GM21576 (cell line): Measurements from ENCODE around the gene CRB1.
"Not testable (repeated sequence)": the region's sequence is repeated elsewhere in the genome, so short reads cannot be mapped to it uniquely, and the experiment has no call there.

Experiments
- ATAC-seq: cut with Tn5 transposase; IDR thresholded peaks from one replicate; pipeline ENCODE4 v1.9.1; 2021; ENCODE audit warnings: mild to moderate bottlenecking, moderate library complexity; ENCODE audit not compliant: unreplicated experiment

The CRB1 gene

DNA sequence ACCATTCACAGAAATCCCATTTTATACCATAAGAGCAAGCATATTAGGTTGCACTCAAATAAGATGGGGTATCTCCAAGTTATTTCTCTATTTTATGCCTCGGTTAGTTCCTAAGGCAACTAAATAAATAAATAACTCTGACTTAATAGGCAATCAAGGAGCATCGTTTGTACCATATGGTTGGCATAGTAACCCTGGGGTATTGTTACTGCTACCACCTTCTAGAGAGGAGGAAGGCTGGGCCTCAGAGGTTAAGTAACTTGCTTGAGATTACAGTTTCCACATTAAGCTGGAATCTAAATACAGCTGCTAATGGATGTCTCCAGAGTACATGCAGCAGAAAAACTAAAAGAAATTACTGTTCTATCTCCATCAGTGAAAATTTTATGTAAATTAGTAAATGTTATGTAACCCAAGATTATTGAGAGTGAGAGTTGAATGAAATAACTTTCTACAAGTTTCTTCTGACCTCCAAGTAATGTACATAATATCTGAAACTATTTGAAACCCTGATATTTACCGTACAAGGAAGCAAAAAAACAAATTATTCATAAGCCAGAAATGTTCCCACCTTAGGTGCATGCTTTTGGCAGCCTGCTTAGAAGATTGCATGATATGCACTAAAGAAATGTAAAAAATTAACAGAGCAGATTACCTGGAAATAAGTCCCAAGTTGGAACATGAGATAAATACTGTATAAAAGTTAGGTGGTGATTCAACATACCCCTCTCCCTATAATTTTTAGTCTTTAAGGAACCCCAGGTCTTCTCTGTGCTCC is 127.0 kb downstream of the CRB1 start:
- no peak for ATAC-seq

DNA sequence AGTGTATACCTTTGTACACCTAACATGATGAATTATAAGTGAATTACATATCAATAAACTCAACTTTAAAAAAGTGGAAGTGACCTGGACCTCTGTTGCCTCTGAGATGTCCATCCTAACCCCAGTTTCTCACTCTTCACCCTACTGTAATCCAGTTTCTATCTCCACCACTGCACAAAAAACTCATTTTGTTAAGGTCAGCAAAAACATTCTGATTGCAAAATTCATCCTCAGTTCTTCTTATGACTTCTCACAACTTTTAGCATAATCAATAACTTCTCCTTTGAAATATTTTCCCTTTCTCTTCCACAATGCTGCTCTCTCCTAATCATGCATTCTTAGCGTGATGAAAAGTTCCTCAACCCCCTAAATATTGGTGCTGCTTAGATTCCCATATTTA is 129.8 kb downstream of the CRB1 start:
- ATAC-seq = no peak

DNA sequence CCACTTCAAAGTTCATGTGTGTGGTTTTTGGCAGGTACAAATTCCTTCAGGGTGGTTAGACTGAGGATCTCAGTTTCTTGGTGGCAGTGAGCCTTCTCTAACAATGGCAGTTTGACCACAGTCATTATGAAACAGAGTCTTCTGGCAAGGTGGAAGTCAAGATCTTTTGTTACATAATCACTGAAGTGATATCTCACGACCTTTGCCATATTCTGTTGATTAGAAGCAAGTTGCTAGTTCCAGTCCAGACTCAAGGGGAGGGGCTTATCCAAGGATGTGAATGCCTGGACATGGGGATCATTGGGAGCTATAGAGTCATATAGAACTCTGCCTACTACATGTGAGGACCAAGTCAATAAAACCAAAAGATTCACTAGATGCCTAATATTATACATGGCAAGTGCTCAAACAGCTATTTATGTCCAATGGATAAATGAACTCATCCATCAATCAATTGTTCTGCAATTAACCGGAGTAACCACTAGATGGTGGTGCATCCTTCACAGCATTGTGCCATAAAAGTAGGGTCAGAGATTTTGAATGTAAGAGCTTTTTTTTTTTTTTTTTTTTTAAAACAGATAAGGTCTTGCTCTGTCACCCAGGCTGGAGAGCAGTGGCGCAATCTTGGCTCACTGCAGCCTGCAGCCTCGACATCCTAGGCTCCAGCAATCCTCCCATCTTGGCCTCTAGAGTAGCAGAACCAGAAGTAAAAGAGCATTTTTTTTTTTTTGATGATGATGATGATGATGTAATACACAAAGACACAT is 131.9 kb downstream of the CRB1 start:
- ATAC-seq = peak; percentile 82

DNA sequence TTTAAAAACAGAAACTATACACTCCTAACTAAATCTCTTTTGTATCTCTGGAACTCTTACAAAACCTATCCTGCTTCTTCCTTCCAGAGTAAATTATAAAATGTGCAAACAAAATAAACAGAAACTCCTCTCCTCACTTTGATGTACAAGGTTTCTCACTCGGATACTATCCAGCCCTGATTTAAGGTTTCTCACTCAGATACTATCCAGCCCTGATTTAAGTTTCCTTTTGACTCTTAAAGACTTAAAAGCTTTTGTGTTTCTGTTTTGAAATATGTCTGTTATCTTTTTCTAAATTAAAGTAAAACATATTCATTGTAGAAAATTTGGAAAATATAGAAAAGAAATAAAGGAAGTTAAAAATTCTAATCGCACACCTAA is 132.5 kb downstream of the CRB1 start:
- ATAC-seq = no peak

DNA sequence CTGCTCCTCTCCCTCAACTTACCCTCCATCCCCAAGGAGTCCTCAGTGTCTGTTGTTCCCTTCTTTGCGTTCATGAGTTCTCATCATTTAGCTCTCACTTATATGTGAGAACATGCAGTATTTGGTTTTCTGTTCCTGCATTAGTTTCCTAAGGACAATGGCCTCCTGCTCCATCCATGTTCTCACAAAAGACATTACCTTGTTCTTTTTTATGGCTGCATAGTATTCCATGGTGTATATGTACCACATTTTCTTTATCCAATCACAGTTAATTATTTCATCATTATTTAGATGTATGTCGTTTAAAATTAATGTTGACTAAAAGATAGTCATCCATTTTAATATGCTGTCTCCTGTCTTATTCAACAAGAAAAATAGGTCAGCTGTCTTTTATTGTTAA is 134.1 kb downstream of the CRB1 start:
- ATAC-seq = no peak

DNA sequence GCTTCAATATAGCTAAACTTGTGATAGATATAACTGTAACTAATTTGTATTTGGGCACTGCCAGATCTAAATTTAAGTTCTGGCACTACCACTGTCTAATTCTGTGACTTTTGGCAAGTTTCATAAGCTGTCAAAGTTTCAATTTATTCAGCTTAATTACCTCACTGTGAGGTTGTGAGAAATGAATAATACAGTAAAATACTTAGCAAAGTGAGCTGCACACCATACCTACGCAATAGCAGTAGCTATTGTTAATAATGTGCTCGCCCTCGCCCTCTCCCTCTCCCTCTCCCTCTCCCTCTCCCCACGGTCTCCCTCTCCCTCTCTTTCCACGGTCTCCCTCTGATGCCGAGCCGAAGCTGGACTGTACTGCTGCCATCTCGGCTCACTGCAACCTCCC is 136.7 kb downstream of the CRB1 start:
- ATAC-seq = not testable (repeated sequence)

DNA sequence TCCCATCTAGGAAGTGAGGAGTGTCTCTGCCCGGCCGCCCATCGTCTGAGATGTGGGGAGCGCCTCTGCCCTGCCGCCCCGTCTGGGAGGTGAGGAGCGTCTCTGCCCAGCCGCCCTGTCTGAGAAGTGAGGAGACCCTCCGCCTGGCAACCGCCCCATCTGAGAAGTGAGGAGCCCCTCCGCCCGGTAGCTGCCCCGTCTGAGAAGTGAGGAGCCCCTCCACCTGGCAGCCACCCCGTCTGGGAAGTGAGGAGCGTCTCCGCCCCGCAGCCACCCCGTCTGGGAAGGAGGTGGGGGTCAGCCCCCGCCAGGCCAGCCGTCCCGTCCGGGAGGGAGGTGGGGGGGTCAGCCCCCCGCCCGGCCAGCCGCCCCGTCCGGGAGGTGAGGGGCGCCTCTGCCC is 137.6 kb downstream of the CRB1 start:
- ATAC-seq = not testable (repeated sequence)

DNA sequence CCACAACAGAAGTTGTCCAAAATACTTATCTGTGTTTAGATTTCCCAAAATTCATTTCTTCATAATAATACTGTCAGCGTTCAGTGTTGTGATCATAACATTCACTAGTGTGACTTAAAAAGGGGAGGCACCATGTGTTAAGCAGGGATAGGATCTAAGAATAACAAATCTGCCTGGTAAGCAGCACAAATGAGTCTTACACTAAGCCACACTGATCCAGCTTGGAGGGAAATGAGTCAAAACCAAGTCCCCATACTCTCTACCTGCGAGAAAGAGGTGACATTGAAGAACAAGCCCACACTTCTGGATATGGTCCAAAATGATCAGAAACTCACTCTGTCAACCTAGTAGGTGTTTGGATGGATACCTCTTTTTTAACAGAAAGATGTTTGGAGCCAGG is 145.5 kb downstream of the CRB1 start:
- ATAC-seq = no peak

DNA sequence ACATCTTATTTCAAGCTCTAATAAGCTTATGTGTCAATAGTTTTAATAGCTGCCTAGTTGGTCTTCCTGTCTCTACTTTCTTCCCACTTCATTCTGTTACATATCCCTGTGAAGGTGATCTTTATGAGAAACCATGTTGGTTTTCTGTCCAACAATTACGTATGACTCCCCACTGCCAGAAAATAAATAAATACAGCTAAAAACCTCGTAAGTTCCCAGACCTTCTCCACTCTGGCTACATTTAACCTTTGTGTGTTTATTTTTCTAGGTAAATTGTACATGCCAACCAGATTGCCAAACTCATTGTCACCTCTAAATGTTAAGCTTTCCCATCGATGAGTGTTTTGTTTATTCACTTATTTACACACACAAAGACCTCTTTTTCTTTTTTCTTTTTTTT is 147.2 kb downstream of the CRB1 start:
- no peak for ATAC-seq

DNA sequence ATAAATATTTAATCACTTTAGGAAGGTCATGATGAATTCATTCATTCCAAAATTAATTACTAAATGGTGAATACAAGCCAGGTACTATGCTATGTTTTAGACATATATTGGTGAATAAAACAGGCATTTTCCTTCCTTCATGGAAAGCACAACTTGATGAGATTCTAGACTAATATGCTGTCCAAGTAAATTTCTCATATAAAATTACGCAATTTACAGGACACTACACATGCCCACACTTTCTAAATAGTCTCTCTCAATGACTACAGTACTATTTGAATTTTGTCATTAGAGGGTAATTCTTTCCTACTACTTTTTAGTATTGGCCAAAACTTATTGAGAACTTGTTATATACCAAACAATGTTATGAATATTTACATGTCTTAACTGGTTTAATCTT is 150.6 kb downstream of the CRB1 start:
- ATAC-seq = no peak

DNA sequence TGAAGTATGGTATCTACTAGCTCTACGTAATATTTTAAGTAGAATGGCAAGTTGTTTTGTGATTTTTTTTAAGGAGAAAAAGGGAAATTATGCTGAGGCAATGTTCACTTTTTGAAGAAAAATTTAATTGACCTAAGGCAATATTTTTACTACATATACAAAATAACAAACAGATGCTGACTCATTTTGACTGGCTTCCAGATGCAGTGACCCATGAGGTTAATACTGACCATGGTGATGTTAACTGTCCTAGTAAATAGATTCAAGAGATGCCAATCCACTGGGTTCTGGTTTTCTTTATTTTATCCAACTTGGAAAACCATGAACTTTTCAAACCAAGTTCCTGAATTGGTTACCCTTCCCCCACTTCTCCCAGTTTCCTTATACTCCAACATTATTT is 154.9 kb downstream of the CRB1 start:
- ATAC-seq = no peak

DNA sequence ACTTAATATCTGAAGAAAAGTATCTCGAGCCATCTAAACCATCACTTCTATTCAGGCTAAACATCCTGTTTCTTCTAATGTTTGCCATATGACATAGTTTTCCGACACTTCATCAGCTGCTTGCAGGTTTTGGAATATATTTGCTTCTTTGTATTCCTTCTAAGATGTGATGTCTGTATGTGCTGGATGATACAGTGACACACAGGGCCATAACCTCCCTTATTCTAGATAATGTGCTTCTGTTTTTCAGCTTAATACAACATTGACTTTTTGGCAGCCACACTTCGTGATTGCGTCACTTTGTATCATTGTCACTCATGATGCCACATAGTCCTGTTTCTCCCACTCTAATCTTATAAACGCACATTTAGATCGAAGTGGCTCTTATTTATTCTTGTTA is 156.3 kb downstream of the CRB1 start:
- no peak for ATAC-seq

DNA sequence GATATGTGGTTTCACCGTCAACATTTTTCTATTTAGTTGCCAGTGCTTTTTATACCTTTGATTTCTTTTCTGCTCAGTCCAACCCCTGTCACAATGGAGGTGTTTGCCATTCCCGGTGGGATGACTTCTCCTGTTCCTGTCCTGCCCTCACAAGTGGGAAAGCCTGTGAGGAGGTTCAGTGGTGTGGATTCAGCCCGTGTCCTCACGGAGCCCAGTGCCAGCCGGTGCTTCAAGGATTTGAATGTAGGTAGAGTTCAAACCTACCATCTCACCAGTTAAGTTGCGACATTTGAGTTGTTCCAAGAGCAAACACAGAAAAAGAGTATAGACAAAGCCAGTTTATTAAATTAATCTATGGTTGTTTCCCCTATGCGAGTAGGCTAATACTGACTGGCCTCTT is 161.3 kb downstream of the CRB1 start:
- ATAC-seq = no peak

DNA sequence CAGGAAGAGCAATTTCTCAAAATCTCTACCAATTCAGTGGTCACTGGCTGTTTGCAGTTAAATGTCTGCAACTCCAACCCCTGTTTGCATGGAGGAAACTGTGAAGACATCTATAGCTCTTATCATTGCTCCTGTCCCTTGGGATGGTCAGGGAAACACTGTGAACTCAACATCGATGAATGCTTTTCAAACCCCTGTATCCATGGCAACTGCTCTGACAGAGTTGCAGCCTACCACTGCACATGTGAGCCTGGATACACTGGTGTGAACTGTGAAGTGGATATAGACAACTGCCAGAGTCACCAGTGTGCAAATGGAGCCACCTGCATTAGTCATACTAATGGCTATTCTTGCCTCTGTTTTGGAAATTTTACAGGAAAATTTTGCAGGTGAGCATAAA is 167.2 kb downstream of the CRB1 start:
- ATAC-seq = no peak

DNA sequence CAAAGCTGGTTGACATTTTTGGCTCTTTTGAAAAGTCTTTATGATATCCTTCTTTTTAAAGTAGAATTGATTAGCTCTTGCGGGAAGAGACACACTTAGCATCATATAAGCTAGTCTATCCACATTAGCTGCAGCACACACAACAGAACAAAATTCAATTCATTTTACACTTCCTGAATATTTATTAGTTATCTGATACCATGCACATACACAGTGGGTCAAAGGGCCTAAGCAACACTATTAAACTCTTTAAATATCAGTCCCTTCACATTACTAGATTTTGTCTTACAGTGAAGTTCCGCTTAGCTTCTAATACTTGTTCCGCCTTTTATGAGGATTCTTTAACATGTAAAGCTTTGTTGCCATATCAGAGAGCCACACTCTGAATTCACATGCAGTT is 169.5 kb downstream of the CRB1 start:
- no peak for ATAC-seq

DNA sequence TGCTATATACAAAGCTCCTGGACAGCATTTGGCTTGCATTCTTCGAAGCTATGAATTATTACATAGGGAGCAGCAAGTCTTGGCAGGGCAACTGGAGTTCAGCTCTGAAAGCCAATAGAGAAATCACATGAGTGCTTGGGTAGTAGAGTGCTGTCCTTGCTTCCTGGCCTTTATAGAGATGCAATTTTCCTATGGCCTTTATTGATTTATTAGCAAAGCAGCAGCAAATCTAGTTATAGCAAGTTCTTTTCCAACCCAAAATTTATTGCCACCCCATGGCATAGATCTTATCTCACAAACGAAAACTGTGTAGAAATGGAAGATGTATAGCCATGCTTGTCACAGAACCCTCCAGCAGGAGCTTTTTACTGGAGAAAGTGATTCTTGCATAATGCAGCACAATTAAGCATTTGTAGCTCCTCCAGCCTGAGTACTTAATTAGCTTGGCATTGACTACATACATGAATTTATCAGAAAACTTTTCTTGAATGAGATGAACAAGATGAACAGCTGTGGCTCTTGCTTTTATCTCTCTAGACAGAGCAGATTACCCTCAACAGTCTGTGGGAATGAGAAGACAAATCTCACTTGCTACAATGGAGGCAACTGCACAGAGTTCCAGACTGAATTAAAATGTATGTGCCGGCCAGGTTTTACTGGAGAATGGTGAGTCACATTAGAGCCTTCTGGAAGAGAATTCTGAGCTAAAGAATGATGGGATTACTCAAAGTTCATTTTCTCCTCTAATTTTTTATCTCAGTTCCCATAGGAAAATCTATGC is 170.1 kb downstream of the CRB1 start:
- ATAC-seq = no peak

DNA sequence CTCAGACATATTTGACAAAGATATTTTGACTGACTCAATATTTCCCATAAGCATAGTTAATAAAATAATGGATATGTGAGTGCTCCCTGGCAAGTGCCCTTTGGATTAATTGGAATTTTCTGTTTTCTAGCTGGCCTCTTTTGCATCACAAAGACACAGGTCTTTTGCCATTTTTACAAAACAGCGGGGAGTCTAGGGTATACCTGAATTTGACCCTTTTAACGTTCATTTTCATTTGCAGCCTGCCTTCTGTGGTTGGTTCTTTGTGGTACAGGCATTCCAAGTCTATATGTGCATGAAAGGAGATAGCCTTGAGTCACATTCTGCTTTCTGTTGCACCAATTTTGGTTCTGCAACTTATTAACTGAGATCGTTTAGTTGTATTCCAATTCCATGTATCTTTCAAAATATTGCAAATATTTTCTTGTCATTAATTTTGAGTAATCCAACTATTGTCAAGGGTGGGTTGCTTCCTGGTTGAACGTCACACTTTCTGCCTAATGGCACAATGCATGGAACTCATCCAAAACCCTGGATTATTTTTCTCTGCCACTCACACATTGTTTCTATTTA is 171.7 kb downstream of the CRB1 start:
- ATAC-seq = no peak

DNA sequence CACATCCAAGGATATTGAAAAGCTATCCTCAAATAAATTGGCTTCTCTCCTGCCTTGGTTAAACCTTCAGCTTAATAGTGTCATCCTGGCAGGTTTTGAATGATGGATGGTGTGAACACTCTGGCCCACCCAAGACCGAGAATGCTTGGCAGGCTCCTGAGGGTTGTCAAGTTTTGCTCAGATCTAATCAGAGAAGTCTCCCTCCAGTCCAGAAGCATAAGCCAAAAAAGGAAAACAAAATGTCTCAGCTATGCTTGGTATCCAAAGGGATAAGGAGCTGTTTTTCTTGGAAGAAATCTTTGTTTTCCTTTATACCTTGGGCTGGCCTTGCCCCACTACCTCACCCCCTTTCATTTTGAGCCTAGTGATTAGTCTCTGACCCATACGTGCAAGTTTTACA is 172.7 kb downstream of the CRB1 start:
- no peak for ATAC-seq

DNA sequence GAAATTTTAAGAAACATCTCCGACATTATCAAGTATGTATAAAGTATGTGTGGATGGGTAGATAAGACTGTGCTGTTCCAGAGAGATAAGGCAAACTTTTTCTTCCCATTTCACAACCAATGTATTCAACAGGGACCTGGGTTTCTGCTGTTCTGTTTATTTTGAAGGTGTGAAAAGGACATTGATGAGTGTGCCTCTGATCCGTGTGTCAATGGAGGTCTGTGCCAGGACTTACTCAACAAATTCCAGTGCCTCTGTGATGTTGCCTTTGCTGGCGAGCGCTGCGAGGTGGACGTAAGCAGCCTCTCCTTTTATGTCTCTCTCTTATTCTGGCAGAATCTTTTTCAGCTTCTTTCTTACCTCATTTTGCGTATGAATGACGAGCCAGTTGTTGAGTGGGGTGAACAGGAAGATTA is 174.0 kb downstream of the CRB1 start:
- ATAC-seq = no peak

DNA sequence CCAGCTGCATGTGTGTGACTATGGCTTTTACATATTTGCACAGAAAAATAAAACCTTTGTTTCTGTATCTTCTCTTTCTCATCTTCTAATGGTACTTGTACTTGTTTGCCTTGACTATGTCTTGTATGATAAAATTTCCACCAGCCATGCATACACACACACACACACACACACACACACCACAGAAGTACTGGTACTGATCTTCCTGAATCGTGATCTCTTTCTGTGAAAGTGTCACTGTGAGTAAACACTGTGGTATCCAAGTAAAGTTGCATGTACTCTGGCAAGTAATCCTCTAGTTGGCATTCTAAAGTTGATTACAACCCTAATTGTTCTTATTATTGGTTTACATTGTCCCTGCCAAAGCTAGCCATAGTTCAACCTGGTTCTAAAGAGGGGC is 176.7 kb downstream of the CRB1 start:
- no peak for ATAC-seq

DNA sequence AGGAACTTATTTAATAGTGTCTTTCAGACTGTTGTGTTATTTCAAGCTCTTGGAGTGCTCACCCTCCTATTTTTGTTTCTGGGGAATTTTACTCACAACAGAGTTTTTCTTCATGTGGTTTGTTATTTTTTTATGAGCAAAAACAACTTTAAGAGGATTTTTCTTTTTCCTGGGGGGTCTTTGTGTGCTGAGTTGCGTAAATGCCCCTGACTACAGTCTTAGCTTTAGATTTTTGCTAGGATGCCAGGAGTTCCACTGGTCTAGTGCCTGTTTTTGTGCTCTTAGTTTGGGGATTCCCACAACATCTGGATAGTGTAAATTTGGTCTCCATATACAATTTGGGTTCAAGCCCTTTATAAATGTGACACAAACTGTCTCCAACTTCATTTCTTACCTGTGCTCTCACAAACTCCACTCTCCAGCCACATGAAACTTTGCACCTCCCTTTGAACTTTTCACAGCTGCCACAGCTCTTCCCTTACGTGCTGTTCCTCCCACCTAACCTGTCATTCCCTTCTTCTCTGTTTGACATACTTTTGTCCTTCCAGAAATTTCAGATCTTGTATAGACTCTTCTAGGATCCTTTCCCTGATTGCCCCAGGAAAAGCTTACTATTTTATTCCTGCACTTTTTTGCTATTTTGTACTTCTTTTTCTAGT is 180.2 kb downstream of the CRB1 start:
- no peak for ATAC-seq
